Epithelial cell of esophagus (primary cell): Measurements from ENCODE around the gene PTPN1.
A peak's percentile ranks its signal among the peaks of the same experiment; 100 is the strongest.
"Not testable (repeated sequence)": the region's sequence is repeated elsewhere in the genome, so short reads cannot be mapped to it uniquely, and the experiment has no call there.

ENCODE experiments used
- DNase-seq: peaks from one replicate; pipeline ENCODE4 v3.0.0; 2010; ENCODE audit warnings: low read depth
- H3K4me3 ChIP-seq: 2 replicates; pipeline ENCODE4 v1.5.1; 2011; ENCODE audit warnings: mild to moderate bottlenecking, low read length, control low read depth
- CTCF ChIP-seq: IDR thresholded peaks from 2 replicates; pipeline ENCODE4 v1.5.1; 2011; ENCODE audit warnings: low read depth, mild to moderate bottlenecking, low read length, control low read depth, inconsistent platforms; ENCODE audit not compliant: insufficient read depth; ENCODE audit errors: missing control alignments

PTPN1 gene

GRCh38 chr20:50613438-50614169 lies 103.4 kb downstream of the PTPN1 start:
- no peak for TF ChIP-seq CTCF
- no peak for DNase-seq
- H3K4me3 ChIP-seq = no peak overlapping the region

GRCh38 chr20:50615407-50615806 lies 105.2 kb downstream of the PTPN1 start:
- TF ChIP-seq CTCF = no peak
- H3K4me3 ChIP-seq = no peak overlapping the region
- DNase-seq = no peak

GRCh38 chr20:50617022-50617421 lies 106.8 kb downstream of the PTPN1 start:
- no peak for TF ChIP-seq CTCF
- no peak overlapping the region for H3K4me3 ChIP-seq
- no peak for DNase-seq

GRCh38 chr20:50618537-50618936 lies 108.4 kb downstream of the PTPN1 start:
- no peak overlapping the region for H3K4me3 ChIP-seq
- no peak for DNase-seq
- TF ChIP-seq CTCF = no peak

- not testable (repeated sequence) for H3K4me3 ChIP-seq, DNase-seq
Observed at GRCh38 chr20:50620459-50620858, 110.3 kb downstream of the PTPN1 start.

- DNase-seq = no peak
- no peak overlapping the region for H3K4me3 ChIP-seq
- no peak for TF ChIP-seq CTCF
Observed at GRCh38 chr20:50621068-50621665, 111.0 kb downstream of the PTPN1 start.

GRCh38 chr20:50624351-50625016 lies 114.3 kb downstream of the PTPN1 start:
- DNase-seq = peak; percentile 57
- H3K4me3 ChIP-seq = no peak overlapping the region
- no peak for TF ChIP-seq CTCF
